HG03196 (cell line): ENCODE measurements around the gene PDGFD.
A peak's percentile ranks its signal among the peaks of the same experiment; 100 is the strongest.
"Not testable (repeated sequence)": the region's sequence is repeated elsewhere in the genome, so short reads cannot be mapped to it uniquely, and the experiment has no call there.

Experiments
- ATAC-seq: cut with Tn5 transposase; IDR thresholded peaks from one replicate; pipeline ENCODE4 v1.9.1; 2021; ENCODE audit not compliant: unreplicated experiment

The PDGFD gene

GRCh38 chr11:104057908-104058307, 106.0 kb downstream of the PDGFD start:
- no peak for ATAC-seq

DNA sequence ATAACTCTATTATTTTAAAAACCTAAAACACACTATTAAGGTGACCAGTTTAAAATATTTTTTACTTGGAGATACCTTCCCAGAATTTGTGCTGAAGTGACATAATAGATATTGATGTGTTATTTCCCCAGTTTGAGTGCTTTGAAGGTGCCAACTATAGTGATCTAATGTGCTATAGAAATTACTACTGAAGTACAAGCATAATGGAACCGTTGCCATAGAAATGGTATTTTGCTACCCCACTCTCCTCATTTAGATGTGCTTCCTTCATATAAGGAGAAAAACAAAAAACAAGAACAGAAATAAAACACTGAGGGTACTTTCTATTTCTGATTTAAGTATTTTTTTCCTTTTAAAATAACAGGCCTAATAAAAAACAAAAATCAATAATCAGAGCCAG, 108.4 kb downstream of the PDGFD start:
- ATAC-seq = no peak

DNA sequence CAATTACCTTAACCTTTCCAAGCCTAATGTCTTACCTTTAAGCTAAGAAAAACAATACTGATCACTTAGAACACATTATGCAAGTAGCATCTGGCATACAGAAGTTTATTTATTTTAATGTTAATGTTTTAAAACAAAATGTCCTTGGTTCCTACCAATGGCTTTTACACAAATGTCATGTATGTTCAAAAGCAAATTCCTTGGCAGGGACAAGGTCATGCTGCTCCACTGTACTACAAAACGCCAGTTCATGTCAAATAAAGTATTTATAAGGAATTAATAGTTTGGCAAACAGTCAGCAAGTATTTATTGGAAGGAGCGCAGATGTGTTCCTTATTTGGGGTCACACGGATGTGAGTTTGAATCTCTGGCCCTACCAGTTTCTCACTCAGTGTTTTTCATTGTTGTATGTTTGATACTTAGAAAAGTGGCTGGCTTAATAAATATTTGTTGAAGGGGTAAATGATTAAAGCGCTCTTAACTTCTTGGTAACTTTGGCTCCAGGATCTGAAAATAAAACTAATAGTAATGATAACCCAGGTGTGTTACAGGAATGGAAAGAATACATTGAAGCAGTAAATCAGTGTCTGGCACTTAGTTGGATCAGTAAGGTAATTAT, 108.9 kb downstream of the PDGFD start:
- ATAC-seq = no peak

DNA sequence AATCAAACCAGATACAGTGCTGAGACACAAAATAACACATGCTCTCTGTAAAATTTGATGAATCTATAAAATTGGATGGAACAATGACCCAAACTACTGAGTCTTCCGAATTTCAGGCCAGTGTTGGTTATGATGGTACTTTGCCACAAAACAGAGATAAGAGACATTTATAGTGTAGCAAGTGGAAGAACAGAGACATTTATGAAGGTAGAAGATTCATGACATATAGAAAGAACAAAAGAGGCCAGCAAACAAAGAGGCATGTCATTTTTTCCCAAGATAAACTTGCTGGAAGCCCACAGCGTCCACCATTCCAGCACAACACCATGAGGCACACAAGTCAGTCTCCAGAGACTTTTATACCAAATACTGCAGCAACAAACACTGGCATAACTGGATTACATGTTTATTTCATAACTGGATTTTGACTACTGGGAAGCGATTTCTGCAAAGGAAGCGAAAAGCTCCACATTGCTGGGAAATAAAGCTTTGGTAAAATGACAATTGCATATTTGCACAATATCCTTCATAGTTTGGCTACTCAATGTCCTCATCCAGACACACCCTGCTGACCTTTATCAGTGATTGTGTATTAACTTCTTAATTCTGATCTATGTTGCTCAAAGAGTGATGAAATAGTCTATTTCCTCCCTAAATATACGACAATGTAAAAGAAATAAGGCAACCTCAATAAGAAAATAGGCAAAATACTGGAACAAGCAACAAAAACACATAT, 110.0 kb downstream of the PDGFD start:
- no peak for ATAC-seq

DNA sequence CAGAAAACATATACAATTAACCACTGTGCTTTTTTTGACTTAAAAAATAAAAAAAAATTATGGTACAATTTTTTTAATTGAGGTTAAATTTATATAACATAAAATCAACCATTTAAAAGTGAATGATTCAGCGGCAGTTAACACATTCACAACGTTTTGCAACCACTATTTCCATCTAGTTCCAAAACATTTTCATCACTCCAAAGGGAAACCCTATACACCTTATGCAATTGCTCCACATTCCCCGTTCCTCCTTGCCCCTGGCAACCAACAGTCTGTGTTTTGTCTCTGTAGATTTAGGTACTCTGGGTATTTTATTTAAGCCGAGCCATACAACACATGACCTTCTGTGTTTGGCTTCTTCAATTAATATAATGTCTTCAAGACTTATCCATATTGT, 112.2 kb downstream of the PDGFD start:
- no peak for ATAC-seq

- ATAC-seq = no peak
These were observed 114.8 kb downstream of the PDGFD start for GRCh38 chr11:104049116-104049515.

DNA sequence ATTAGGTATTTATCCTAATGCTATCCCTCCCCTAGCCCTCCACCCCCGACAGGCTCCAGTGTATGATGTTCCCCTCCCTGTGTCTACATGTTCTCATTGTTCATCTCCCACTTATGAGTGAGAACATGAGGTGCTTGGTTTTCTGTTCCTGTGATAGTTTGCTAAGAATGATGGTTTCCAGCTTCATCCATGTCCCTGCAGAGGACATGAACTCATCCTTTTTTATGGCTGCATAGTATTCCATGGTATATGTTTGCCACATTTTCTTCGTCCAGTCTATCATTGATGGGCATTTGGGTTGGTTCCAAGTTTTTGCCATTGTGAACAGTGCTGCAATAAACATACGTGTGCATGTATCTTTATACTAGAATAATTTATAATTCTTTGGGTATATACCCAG, 117.1 kb downstream of the PDGFD start:
- ATAC-seq = not testable (repeated sequence)

- ATAC-seq = no peak
These were observed 117.6 kb downstream of the PDGFD start for GRCh38 chr11:104046331-104046730.

- no peak for ATAC-seq
These were observed 120.2 kb downstream of the PDGFD start for GRCh38 chr11:104043678-104044239.

GRCh38 chr11:104043142-104043541, 120.8 kb downstream of the PDGFD start:
- ATAC-seq = no peak

DNA sequence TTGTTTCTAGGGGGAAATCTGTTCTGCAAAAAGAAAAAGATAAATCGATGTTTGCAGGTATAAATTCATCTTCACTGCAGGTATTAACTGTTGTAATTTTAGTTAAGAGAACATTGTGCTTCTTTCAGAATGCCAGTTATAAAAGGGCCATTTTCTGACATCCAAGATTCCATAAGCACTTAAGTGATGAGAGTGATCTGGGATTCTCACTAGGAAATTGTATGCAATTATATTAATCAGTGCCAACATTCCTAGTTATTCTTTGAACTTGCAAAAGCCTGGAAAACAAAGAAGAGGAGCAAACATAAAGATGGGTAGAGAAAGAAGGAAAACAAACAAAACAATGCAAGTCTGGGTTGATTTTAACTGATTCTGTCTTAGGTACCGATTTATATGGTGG, 122.2 kb downstream of the PDGFD start:
- ATAC-seq = no peak

- no peak for ATAC-seq
These were observed 127.0 kb downstream of the PDGFD start for GRCh38 chr11:104036995-104037394.

DNA sequence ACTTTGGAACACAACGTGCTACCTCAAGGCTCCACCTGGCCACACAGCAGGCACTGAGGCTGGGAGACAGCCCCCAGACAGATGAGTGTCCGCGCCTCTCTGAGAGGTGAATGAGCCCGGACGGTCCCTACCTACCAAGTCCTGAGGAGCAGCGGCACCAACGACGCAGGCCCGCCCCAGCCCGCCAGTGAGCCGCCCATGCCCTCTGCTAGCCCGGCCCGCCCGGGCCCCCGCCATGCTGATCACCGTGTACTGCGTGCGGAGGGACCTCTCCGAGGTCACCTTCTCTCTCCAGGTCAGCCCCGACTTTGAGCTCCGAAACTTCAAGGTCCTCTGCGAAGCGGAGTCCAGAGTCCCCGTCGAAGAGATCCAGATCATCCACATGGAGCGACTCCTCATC, 127.4 kb downstream of the PDGFD start, which contains the start of gene DDI1:
Gene DDI1, plus strand, starts transcription at position 53 of the 400 bp plus-strand sequence. Its CDS starts 183 bp downstream, at position 236.
- ATAC-seq = no peak

DNA sequence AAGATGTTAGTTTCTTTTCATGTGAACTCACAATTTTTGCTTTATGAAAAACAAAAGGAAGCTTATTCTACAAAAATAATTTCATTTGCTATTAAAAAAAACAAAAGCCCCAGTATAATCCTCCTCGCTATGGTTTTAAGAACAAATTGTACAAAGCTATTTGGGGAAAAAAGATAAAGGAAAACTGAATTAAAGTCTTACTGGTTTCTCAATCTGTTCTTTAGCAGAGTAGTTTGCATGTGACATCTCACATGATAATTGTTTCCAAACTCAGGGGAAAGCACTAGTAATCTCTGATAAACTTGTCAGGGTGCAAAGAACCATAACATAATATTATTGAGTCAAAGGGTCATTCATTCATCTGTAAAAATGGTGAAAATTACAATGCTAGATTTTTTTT, 130.4 kb downstream of the PDGFD start:
- no peak for ATAC-seq

- no peak for ATAC-seq
These were observed 130.8 kb downstream of the PDGFD start for GRCh38 chr11:104033134-104033533.

- ATAC-seq = no peak
These were observed 135.3 kb downstream of the PDGFD start for GRCh38 chr11:104028476-104029263.

DNA sequence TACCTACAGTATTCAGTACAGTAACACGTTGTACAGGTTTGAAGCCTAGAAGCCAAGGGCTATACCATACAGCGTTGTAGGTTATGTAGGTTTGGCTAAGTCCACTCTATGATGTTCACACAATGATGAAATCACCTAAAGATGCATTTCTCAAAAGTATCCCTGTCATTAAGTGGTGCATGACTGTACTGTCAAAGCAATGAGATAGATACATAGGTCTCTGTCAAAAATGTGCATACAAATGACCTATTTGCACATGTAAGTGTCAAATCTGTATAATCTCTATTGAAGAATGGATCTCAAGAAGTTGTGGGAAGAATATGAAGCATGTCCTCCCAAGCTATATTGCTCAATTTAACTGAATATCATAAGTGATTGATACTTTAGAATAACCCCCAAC, 139.4 kb downstream of the PDGFD start:
- ATAC-seq = no peak

DNA sequence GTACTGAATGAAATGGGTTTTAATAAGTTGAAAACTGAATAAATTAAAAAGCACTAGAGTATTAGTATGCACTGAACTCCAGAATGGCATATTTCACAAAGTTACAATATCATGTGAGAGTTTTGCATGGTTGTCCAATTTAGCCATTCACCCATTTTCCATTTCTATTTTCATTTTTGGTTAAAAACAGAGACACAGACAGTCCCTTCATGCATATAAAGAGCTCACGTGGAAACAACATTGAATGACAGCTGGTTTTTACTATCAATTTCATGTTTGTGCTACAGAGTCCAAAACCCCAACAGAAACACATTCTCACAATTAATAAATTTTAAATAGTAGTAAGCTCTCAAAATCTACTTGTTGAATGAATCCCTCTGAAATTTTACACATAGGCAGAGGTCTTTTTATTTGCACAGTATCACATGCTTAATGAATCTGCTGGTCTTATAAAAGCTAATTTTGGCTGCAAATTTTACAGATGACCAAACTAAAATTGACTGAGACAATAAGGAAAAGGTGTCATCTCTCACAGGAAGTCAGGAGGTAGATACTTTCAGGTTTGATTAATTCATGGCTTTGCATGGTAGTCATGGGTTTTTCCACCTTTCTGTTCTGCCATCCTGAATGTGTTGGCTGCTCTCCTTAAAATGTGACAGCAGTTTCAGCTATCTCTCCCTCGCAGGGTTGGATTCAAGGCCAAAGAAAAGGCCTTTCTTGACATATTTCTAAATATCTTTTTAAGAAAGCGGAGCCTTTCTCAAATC, 148.1 kb downstream of the PDGFD start:
- ATAC-seq = peak; percentile 83

DNA sequence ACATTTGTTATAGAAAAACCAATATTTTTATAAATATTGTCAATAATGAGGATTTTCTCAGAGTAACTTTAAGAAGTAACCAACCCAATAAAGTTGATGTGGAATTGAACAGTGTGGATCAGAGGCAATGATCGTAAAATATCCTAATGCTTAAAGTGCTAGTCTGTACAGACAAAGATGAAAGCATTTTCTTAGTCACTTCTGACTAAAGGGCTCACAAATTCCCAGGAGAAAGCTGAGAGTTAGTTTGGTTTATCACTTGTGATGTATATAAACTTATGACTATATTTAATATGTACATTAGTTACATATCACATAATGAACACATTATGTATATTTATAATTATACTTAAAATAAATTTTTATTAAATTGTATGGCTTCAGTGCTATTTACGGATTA, 152.9 kb downstream of the PDGFD start:
- ATAC-seq = no peak

DNA sequence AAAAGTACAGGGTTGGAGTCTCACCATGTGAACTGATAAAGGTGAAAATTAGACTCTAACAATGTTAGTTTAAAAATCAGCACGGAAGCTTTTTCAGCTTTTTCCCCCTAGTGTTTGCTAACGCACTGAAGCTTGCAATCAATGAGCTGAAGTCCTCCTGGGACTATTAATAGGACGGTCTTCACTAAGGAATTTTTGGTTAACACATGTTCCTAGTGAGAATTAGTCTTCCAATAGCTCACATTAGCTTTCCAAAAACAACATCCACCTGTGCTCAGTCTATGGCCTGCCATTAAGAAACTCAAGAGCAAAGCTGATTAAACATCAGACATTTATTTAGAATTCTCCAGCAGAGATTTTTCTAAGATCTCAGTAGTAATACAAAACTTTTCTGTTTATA, 154.2 kb downstream of the PDGFD start:
- ATAC-seq = no peak
